Activated CD8-positive, alpha-beta memory T cell treated with anti-CD3 and anti-CD28 coated beads, Interleukin-2, amount 50 U/mL, for 24 hours (primary cell): Measurements from ENCODE around the gene FNDC8.
A peak's percentile ranks its signal among the peaks of the same experiment; 100 is the strongest.
"Not testable (repeated sequence)": the region's sequence is repeated elsewhere in the genome, so short reads cannot be mapped to it uniquely, and the experiment has no call there.

ENCODE experiments used
- DNase-seq: peaks from one replicate; pipeline ENCODE4 v3.0.0-alpha.2; 2020; ENCODE audit errors: extremely low read depth

Gene FNDC8

GRCh38 chr17:35121315-35121714, at the start of gene FNDC8:
FNDC8 (plus strand) TSS chr17:35121615; CDS start chr17:35121694, 79 bp downstream.
- no peak for DNase-seq

DNA sequence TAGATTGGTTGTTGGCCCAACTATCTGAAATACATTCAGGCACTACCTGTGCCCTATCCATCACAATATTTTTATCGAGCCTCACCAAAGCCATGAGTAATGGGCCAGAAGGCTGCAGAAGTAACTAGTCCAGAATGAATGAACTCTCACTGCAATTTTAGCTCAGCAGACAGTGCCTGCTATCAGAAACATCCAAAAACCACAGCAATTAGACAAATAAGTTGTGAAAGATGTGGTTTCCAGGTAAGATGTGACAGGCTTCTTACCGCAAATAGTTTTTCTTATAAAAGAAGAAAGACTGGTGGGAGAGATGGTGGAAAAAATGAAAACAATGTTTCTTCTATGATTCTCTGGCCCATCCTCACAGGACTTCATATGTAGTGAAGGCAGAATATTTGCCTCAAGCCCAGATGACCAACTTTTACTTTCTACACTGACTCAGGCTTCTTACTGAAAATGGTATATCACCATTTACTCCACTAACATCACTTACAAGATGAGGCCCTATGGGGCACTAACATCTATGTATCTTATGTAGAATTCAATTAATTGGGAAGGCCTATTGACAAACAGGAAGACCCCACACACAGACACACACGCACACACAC, 48.1 kb upstream of the FNDC8 start:
- no peak for DNase-seq

DNA sequence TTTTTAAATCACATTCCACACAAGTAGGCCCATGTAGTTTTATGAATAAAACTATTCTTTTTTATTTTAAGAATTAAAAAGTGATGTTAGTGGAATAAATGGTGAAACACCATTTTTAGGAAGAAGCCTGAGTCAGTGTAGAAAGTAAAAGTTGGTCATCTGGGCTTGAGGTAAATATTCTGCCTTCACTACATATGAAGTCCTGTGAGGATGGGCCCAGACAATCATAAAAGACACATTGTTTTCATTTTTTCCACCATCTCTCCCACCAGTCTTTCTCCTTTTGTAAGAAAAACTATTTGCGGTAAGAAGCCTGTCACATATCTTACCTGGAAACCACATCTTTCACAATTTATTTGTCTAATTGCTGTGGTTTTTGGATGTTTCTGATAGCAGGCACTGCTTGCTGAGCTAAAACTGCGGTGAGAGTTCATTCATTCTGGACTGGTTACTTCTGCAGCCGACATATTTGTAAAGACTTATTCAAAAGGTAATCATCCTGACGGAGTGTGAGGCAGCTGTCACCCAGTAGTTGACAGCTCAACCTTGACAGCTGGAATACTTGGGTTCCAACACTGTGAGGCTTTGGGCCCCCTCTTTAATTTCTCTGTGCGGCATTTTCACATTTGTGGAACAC, 47.3 kb upstream of the FNDC8 start:
- DNase-seq: no peak

GRCh38 chr17:35074711-35075707, 46.4 kb upstream of the FNDC8 start:
- no peak for DNase-seq

DNA sequence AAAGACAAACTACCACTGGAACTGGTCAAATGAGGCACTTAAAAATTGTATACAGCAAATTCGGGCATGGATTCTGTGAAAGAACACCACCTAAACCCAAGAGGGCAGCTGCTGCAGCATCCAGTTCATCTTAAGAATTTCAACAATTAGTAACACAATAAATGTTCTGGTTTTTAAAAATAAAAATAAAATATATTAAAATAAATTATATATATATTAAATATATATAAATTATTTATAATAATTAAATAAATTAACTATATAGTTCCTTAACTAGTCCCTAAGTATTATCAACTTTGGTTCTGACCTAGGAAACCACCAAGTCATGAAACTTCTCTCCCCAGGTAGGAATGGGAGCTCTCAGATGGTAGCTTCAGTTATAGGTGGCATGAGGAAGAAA, 44.5 kb upstream of the FNDC8 start:
- DNase-seq: no peak

- DNase-seq: no peak
Measured at GRCh38 chr17:35079547-35080423, 41.6 kb upstream of the FNDC8 start.

GRCh38 chr17:35080536-35080935, 40.9 kb upstream of the FNDC8 start:
- no peak for DNase-seq

- no peak for DNase-seq
Measured at GRCh38 chr17:35081638-35082037, 39.8 kb upstream of the FNDC8 start.

GRCh38 chr17:35082073-35082657, 39.2 kb upstream of the FNDC8 start:
- DNase-seq: no peak

DNA sequence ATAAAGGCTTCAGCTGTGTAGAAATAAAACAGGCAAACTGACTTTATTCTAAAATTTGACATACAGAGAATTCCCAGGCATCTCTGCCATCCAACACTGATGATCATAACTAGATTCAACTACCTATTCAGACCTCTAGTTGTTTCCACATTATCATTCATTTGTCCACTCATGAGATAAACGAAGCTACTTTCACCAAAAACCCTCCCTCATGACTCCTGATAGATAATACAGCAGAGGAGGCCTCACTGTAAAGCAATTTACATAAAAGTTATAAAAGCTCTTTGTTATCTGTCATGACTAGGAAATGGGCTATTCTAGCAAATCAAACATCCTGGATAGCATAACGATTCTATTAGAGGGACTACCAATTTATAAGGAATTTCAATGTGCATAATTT, 38.3 kb upstream of the FNDC8 start:
- no peak for DNase-seq

- no peak for DNase-seq
Measured at GRCh38 chr17:35084987-35085386, 36.4 kb upstream of the FNDC8 start.

- no peak for DNase-seq
Measured at GRCh38 chr17:35086164-35086563, 35.3 kb upstream of the FNDC8 start.

DNA sequence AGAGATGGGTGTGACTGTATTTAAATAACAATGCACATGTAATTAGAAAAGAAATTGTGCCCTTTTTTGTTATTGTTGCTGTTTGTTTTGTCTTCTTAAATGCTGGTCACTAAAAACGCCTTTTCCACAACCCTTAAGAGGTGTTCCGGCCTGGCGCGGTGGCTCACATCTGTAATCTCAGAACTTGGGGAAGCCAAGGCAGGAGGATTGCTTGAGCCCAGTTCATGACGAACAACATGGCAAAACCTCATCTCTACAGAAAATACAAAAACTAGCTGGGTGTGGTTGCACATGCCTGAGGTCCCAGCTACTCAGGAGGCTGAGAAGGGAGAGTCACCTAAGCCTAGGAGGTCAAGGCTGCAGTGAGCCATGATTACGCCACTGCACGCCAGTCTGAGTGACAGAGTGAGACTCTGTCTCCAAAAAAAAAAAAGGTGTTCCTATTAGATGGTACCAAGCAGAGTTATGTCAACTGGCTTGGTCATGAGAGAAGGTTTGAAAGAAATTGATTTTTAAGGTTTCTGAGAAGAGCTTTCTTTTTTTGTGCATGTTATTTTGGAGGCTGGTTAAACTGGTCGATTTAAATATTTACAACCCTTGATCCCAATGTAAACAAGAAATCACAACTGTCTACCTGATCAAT, 34.4 kb upstream of the FNDC8 start:
- no peak for DNase-seq

DNA sequence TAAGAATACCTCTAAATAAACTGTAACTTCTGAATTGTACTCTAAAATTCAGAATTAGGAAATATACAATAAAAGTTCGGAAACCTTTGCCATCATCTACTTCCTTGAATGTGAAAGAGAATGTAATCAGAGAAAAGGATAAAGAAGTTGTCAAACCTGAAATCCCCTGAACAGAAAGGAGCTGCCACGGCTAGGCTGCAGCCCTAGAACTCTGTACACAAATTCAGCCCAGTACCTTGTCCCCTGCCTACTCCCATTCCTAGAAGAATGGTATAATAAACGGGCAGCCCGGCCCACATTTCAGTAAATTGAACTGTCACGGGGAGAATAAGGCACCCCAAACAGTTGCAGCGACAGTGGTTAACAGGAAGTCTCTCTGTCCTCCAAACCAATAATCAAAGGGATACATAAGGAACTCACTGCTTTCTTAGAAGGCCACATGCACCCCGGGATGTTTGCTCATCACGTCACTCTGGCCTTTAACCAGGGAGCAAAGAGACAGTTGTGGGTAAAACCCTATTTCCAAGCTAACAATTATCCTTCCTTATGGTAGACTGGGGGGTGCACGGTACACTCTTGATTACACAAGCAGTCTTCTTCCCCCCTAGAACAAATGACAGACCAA, 33.6 kb upstream of the FNDC8 start:
- DNase-seq: no peak

DNA sequence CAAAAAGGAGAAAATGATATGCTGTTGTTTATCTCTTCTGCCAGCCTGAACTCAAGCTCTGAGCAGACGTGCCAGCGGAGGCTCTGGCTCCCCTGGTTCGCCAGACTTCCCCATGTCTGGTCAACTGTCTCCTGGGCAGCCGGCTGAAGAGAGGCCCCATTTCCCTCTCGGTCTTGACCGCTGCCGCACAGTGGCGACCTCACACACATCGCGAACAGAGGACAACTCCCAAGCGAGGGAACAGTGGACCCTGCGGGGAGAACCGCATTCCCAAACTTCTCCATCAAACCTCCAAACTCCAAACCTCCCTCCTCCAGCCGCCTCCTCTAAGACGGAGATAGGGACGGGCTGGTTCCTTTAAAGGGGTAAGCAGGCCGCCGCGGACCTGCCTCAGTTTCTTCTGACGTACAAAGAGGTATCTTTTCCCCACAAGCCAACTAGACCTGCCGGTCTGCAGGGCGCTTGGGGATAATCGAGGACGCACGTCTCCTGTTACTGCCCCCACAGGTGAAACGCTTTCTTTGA, 33.0 kb upstream of the FNDC8 start:
- no peak for DNase-seq

- peak; percentile 59 for DNase-seq
Measured at GRCh38 chr17:35088881-35089585, 32.4 kb upstream of the FNDC8 start.

DNA sequence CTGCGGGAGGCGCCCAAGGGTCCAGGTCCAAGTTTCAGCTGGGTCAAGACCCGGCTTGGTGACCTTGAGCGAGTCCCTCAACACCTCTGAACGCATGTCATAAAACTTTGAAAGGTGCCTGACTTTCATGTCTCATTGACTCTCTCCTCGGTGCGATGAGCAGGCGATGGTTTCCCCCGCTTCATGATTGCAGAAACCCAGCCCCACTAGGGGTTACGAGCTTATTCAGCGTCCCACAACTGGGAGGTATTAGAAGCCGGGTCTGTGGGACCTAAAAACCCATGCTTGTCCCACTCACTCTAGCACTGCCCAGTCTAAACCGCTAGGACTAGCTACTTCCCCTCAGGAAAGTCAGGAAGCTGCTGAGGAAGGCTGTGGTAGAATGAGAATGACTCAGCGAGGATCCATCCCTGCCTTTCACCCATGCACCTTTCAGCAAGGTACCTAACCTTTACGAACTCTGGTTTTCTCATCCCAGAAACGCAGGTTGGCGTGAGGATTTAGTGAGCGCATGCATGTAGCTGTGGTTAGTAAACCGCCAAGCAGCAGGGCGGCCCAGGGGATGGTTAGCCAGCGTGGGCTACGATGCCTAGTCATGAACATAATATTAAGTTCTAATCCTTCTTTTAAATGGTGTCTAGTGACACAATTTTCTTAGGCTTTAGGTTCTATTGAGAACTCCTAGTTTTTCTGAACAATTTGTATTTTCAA, 31.7 kb upstream of the FNDC8 start:
- DNase-seq: no peak

DNA sequence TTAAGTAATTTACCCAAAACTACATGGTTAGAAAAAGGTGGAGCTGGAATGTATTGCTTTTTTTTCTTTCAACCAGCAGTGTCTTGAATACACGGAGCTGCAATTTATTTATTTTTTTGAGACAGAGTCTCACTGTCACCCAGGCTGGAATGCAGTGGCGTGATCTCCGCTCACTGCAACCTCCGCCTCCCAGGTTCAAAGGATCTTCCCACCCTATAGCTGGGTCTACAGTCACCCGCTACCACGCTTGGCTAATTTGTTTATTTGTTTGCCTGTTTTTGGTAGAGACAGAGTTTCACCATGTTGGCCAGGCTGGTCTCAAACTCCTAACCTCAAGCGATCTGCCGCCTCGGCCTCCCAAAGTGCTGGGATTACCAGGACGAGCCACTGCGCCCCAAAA, 30.7 kb upstream of the FNDC8 start:
- DNase-seq: not testable (repeated sequence)

DNA sequence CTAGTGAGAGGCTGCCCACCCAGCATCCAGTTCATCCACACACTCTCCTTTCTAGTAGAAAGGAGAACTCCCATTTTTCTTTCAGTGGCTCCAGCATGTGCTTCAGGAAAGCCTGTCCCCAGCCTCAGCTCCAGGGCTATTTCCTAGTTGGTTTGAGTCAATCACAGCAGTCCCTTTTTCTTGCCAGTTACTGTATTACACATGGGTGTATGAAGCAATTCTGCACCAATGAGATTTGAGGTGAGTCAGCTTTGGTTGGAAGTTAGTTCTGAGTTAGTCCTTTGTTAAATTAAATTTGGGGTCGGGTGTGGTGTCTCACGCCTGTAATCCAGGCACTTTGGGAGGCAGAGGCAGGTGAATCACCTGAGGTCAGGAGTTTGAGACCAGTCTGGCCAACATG, 26.5 kb upstream of the FNDC8 start:
- no peak for DNase-seq
